ENCODE results near the gene YAF2.

GRCh38 chr12:42217656-42218055 is 20.4 kb downstream of the YAF2 start:
- no peak for TF ChIP-seq CTCF (IDR thresholded peaks at IDR 0.05)
- TF ChIP-seq POLR2A (IDR thresholded peaks at IDR 0.05), result no peak
